GM12801 (cell line): ENCODE data around the gene CLDN22.

ENCODE experiments used
- TF ChIP-seq, protein P1 (sequence below): IDR thresholded peaks from one replicate; pipeline ENCODE4 v1.5.1; 2011; ENCODE audit warnings: control low read depth; ENCODE audit not compliant: insufficient read length; ENCODE audit errors: extremely low read depth

The CLDN22 gene

DNA sequence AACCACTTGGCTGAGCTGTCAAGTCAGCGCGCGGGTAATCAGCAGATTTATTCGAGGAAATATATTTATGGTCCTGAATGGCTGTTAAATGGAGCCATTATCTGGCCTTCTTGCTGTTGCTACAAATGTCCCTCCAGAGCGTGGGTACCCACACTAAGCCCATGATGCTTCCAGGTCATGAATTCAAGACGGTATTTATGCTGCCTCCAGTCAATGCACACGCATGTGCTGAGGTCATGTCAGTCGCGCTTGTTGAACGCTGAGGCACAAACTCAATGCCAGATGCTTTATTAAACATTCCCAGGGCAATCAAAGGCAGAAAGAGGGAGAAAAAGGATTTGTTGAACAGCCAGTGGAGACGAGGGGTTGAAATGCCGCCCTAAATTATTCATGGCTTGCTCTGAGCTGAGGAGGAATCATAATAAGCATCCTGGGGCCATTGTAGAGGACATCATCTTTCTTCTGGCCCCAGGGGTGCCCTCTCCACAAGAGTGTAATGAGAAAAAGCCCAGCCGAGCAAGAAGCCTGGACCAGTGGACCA is 38.2 kb upstream of the CLDN22 start:
- TF ChIP-seq, protein P1, sequence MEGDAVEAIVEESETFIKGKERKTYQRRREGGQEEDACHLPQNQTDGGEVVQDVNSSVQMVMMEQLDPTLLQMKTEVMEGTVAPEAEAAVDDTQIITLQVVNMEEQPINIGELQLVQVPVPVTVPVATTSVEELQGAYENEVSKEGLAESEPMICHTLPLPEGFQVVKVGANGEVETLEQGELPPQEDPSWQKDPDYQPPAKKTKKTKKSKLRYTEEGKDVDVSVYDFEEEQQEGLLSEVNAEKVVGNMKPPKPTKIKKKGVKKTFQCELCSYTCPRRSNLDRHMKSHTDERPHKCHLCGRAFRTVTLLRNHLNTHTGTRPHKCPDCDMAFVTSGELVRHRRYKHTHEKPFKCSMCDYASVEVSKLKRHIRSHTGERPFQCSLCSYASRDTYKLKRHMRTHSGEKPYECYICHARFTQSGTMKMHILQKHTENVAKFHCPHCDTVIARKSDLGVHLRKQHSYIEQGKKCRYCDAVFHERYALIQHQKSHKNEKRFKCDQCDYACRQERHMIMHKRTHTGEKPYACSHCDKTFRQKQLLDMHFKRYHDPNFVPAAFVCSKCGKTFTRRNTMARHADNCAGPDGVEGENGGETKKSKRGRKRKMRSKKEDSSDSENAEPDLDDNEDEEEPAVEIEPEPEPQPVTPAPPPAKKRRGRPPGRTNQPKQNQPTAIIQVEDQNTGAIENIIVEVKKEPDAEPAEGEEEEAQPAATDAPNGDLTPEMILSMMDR = no peak

DNA sequence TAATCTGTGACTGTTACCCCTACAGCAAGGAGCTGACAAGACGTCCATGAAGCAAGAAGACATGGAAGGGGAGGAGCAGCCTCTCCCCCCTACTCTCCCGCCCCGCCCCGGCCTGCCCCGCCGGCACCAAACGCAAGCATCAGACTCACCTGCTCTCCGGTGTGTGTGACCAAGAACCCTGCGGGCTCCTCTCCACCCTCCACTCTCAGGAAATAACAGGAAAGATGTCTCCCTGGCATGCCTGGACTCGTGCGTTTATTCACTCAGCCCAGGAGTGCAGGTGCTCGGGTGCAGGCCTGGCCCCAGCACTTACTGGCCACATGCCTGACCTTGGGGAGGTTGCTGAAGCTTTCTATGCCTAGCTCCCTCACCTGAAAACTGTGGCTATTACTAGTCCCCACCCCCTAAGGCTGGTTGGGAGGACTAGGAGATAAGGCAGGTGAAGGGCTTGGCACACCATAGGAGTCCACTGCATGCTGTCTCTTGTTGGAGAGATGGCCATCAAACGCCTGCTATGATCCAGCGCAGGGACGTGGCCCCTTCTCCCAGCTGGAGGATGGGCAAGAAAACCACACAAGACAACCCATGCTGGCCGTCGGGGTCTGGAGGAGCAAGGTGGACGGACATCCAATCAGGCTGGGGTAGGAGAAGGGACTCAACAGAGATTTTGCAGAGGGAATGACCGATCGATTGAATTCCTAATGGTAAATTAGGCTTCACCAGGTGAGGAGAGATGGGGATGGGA is 37.0 kb upstream of the CLDN22 start:
- TF ChIP-seq, protein P1 = no peak

DNA sequence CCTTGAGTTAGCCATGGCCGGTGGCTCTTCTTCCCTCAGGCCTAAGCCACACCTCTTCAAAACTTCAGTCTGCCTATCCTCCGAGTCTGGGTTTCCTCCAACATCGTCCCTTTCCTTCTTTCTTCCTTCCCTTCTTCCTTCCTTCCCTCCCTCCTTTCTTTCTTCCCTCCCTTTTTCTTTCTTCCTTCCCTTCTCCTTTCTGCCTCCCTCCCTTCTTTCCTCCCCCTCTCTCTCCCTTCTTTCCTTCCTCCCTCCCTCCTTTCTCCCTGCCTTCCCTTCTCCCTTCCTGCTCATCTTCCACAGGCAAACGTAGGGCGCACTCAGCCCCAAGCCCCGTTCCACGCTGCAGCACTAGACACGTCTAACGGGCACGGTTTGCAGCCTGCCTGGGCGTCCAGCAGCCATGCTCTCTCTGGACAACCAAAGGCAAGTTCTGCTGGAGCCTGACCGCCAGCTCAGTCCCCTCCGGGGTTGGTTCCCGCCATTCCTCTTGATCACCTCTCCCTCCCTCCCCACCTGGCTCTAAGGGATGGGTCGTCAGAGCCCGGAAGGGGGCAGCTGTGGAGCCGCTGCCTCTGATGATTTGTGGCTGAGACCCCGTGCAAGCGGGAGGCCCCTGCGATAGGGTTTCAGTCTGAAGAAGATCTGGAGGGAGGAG is 36.2 kb upstream of the CLDN22 start:
- TF ChIP-seq, protein P1 = no peak

DNA sequence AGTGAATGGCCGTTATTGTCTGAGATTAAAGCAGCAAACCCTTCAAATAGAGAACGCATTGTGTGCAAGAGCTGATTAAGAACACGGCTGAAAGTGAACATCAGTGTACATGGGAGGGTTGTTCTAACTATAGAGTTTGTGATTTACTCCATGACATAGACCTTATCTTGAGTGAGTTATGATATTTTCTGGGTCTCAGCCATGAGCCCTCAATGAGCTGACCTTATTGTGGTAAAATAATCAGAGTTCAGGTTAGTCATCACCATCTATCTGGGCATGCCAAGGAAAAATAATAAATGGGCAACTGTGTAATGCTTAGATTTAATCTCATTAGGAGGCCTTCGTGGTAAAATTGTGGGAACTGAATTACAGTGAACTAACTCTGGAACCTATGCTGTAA is 35.3 kb upstream of the CLDN22 start:
- TF ChIP-seq, protein P1 = no peak

DNA sequence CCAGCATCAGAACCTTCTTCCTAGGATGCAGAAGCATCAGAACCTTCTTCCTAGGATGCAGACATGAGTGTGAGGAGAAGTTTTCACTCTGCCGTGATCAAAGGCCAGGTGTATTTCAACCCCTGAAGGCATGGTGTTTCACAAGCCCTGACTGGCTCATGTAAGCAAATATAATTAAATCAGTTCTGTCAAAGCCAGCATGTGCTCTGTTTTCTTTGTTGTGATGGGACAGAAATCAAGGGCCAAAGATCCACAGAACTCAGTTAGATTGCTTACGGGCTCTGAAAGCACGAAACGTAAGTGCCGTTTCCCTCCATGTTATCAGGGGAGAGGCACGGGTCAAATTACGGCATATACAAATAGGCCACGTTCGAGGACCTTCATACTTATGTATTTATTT is 34.1 kb upstream of the CLDN22 start:
- TF ChIP-seq, protein P1 = no peak

DNA sequence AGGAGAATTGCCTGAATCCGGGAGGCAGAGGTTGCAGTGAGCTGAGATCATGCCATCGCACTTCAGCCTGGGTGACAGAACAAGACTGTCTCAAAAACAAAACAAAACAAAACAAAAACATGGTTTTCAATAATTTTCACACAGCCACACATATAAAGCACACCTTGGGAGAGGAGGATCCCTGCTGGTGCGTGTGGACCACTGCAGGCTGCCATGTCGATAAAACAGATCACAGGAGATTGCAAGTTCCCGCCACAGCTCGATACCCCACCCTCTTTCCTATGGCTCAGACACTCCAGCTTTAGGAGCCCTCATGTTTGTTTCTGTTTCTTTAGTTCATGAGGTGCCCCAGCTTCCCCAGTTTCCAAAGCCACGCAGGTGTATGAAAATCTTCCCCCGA is 33.5 kb upstream of the CLDN22 start:
- TF ChIP-seq, protein P1 = no peak

DNA sequence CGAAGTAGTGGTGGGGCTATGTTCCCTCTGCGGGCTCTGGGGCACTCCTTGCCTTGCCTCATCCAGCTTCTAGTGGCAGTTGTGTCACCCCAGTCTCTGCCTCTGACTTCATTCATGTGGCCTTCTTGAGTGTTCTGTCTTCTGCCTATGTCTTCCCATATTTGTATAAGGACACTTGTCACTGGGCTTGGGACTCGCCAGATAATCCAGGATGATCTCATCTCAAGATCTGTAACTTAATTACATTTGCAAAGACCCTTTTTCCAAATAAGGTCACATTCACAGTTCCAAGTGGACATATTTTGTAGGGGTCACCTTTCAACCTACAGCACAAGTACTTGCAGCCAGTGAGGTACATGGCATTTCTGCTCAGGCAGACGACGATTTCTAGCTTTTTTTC is 32.5 kb upstream of the CLDN22 start:
- TF ChIP-seq, protein P1 = no peak
